Measurements from ENCODE around the gene GABRG3.
A peak's percentile ranks its signal among the peaks of the same experiment; 100 is the strongest.

GABRG3 gene

GRCh38 chr15:27499191-27499590 is 528.2 kb downstream of the GABRG3 start:
- Histone ChIP-seq H3K27me3 (ENCODE audit: insufficient read depth, poor library complexity, severe bottlenecking) (no peaks in the 10 kb centered on the region), H3K27ac (ENCODE audit: poor library complexity, severe bottlenecking) (no peak overlapping the region), H3K9me3 (ENCODE audit: severe bottlenecking) (peaks cover 4% of the 10 kb centered on the region), H3K4me3 (ENCODE audit: severe bottlenecking) (no peak overlapping the region), H3K36me3 (ENCODE audit: low read depth) (no peaks in the 10 kb centered on the region), H3K4me1 (ENCODE audit: insufficient read depth, poor library complexity, severe bottlenecking) (no peaks in the 10 kb centered on the region)
- DNase-seq (ENCODE audit: low spot score) (no peak), ATAC-seq (ENCODE audit: low read depth) (no peak)
- peak; percentile 8 for TF ChIP-seq CTCF (IDR thresholded peaks at IDR 0.05; ENCODE audit: poor library complexity, severe bottlenecking)

- no peak for TF ChIP-seq CTCF (IDR thresholded peaks at IDR 0.05; ENCODE audit: poor library complexity, severe bottlenecking)
- ATAC-seq (ENCODE audit: low read depth) (no peak), DNase-seq (ENCODE audit: low spot score) (no peak)
- no peaks in the 10 kb centered on the region for H3K4me1 ChIP-seq (ENCODE audit: insufficient read depth, poor library complexity, severe bottlenecking)
- no peaks in the 10 kb centered on the region for H3K36me3 ChIP-seq (ENCODE audit: low read depth)
- H3K27ac ChIP-seq (ENCODE audit: poor library complexity, severe bottlenecking): no peak overlapping the region
- peaks cover 5% of the 10 kb centered on the region for H3K9me3 ChIP-seq (ENCODE audit: severe bottlenecking)
- H3K27me3 ChIP-seq (ENCODE audit: insufficient read depth, poor library complexity, severe bottlenecking): no peaks in the 10 kb centered on the region
- no peak overlapping the region for H3K4me3 ChIP-seq (ENCODE audit: severe bottlenecking)
These were observed 528.7 kb downstream of the GABRG3 start for GRCh38 chr15:27499719-27500118.

- H3K9me3 ChIP-seq (ENCODE audit: severe bottlenecking): peaks cover 5% of the 10 kb centered on the region
- H3K36me3 ChIP-seq (ENCODE audit: low read depth): no peaks in the 10 kb centered on the region
- TF ChIP-seq CTCF (IDR thresholded peaks at IDR 0.05; ENCODE audit: poor library complexity, severe bottlenecking): no peak
- ATAC-seq (ENCODE audit: low read depth) (no peak), DNase-seq (ENCODE audit: low spot score) (no peak)
- H3K27ac ChIP-seq (ENCODE audit: poor library complexity, severe bottlenecking): no peak overlapping the region
- no peaks in the 10 kb centered on the region for H3K27me3 ChIP-seq (ENCODE audit: insufficient read depth, poor library complexity, severe bottlenecking)
- H3K4me3 ChIP-seq (ENCODE audit: severe bottlenecking): no peak overlapping the region
- H3K4me1 ChIP-seq (ENCODE audit: insufficient read depth, poor library complexity, severe bottlenecking): no peaks in the 10 kb centered on the region
These were observed 529.2 kb downstream of the GABRG3 start for GRCh38 chr15:27500206-27500605.

GRCh38 chr15:27506752-27507151 is 535.8 kb downstream of the GABRG3 start:
- no peak for TF ChIP-seq CTCF (IDR thresholded peaks at IDR 0.05; ENCODE audit: poor library complexity, severe bottlenecking)
- DNase-seq (ENCODE audit: low spot score) (no peak), ATAC-seq (ENCODE audit: low read depth) (no peak)
- Histone ChIP-seq H3K9me3 (ENCODE audit: severe bottlenecking) (peaks cover 25% of the 10 kb centered on the region), H3K36me3 (ENCODE audit: low read depth) (no peaks in the 10 kb centered on the region), H3K4me1 (ENCODE audit: insufficient read depth, poor library complexity, severe bottlenecking) (no peaks in the 10 kb centered on the region), H3K27me3 (ENCODE audit: insufficient read depth, poor library complexity, severe bottlenecking) (no peaks in the 10 kb centered on the region), H3K4me3 (ENCODE audit: severe bottlenecking) (no peak overlapping the region), H3K27ac (ENCODE audit: poor library complexity, severe bottlenecking) (no peak overlapping the region)

- no peak for ATAC-seq (ENCODE audit: low read depth)
- H3K9me3 ChIP-seq (ENCODE audit: severe bottlenecking): peaks cover 23% of the 10 kb centered on the region
- no peaks in the 10 kb centered on the region for H3K27me3 ChIP-seq (ENCODE audit: insufficient read depth, poor library complexity, severe bottlenecking)
- H3K36me3 ChIP-seq (ENCODE audit: low read depth): no peaks in the 10 kb centered on the region
- no peak overlapping the region for H3K4me3 ChIP-seq (ENCODE audit: severe bottlenecking)
- DNase-seq (ENCODE audit: low spot score): no peak
- no peak overlapping the region for H3K27ac ChIP-seq (ENCODE audit: poor library complexity, severe bottlenecking)
- no peaks in the 10 kb centered on the region for H3K4me1 ChIP-seq (ENCODE audit: insufficient read depth, poor library complexity, severe bottlenecking)
- no peak for TF ChIP-seq CTCF (IDR thresholded peaks at IDR 0.05; ENCODE audit: poor library complexity, severe bottlenecking)
These were observed 538.0 kb downstream of the GABRG3 start for GRCh38 chr15:27509014-27509413.

Data from RWPE2 (cell line).